CD14-positive monocyte (primary cell): ENCODE data around the gene TYMP. TPM values are rescaled to one million over a fixed set of nuclear protein-coding genes. Genes with fewer than 3 reads are reported as not detected.

Experiments used
- DNase-seq, 3 donors: peaks; one replicate each; pipeline ENCODE4 v3.0.0-alpha.2; 2011 to 2022
- H2AFZ ChIP-seq: 2 replicates; pipeline ENCODE4 v1.6.0; 2012; ENCODE audit warnings: mild to moderate bottlenecking, low read depth, low read length, inconsistent platforms; ENCODE audit not compliant: insufficient read depth, poor library complexity, severe bottlenecking
- H3K27ac ChIP-seq, 2 donors: 1 replicate in 1 of 2; 2 replicates in 1 of 2; pipeline ENCODE4 v1.5.1; 2012 to 2013; ENCODE audit warnings: low read length in 2 of 2, control low read depth in 1 of 2, inconsistent platforms in 1 of 2, low read depth in 1 of 2, mild to moderate bottlenecking in 1 of 2
- H3K27me3 ChIP-seq, 2 donors: one replicate each; pipeline versions ENCODE4 v1.6.0 to v1.6.1; 2011 to 2013; ENCODE audit warnings: low read length in 2 of 2; ENCODE audit not compliant: control insufficient read depth in 2 of 2, insufficient read depth in 2 of 2
- H3K36me3 ChIP-seq, 2 donors: replicated peaks in 1 of 2; 1 replicate in 1 of 2; 2 replicates in 1 of 2; pipeline versions ENCODE4 v1.5.1 to v1.6.1; 2012 to 2013; ENCODE audit warnings: low read length in 2 of 2, control low read depth in 1 of 2, inconsistent platforms in 1 of 2, mild to moderate bottlenecking in 1 of 2; ENCODE audit not compliant: insufficient read depth in 2 of 2, control insufficient read depth in 1 of 2
- H3K4me1 ChIP-seq, 2 donors: 1 replicate in 1 of 2; 2 replicates in 1 of 2; pipeline versions ENCODE4 v1.5.1 to v1.6.1; 2012 to 2013; ENCODE audit warnings: low read length in 2 of 2, control low read depth in 1 of 2, inconsistent platforms in 1 of 2, mild to moderate bottlenecking in 1 of 2, moderate library complexity in 1 of 2; ENCODE audit not compliant: insufficient read depth in 2 of 2, control insufficient read depth in 1 of 2
- H3K4me2 ChIP-seq: replicated peaks from 2 replicates; pipeline ENCODE3; 2012; ENCODE audit warnings: low read length, moderate library complexity, mild to moderate bottlenecking; ENCODE audit not compliant: poor library complexity, severe bottlenecking; ENCODE audit errors: extremely low read depth
- H3K4me3 ChIP-seq, 3 experiments: fragments of 200-600 bp in 1 of 3; sonication (generic) in 1 of 3; replicated peaks in 1 of 3; 1 replicate in 2 of 3; 2 replicates in 1 of 3; pipeline ENCODE4 v1.5.1; 2011 to 2013; ENCODE audit warnings: low read length in 3 of 3, mild to moderate bottlenecking in 3 of 3, control low read depth in 2 of 3, low read depth in 2 of 3, inconsistent platforms in 1 of 3, moderate library complexity in 1 of 3
- H3K79me2 ChIP-seq: 2 replicates; pipeline ENCODE4 v1.6.0; 2012; ENCODE audit warnings: mild to moderate bottlenecking, control low read depth, inconsistent platforms, low read length, moderate library complexity; ENCODE audit not compliant: insufficient read depth
- H3K9ac ChIP-seq: 2 replicates; pipeline ENCODE4 v1.6.0; 2017; ENCODE audit warnings: low read length, mild to moderate bottlenecking; ENCODE audit not compliant: insufficient read depth, poor library complexity, severe bottlenecking
- H3K9me3 ChIP-seq, 2 donors: replicated peaks in 1 of 2; 1 replicate in 1 of 2; 2 replicates in 1 of 2; pipeline versions ENCODE4 v1.5.1 to v1.6.1; 2012 to 2013; ENCODE audit warnings: low read length in 2 of 2, control low read depth in 1 of 2; ENCODE audit not compliant: control insufficient read depth in 1 of 2, insufficient read depth in 1 of 2
- H4K20me1 ChIP-seq: 2 replicates; pipeline ENCODE4 v1.6.0; 2012; ENCODE audit warnings: mild to moderate bottlenecking, low read length, control low read depth, moderate library complexity; ENCODE audit not compliant: insufficient read depth
- H3K27ac Mint-ChIP-seq, 7 donors: one replicate each; pipeline ENCODE4 v1.8.0; 2020; ENCODE audit warnings: mild to moderate bottlenecking in 7 of 7, mixed read lengths in 7 of 7, moderate library complexity in 6 of 7, inconsistent platforms in 2 of 7
- H3K27me3 Mint-ChIP-seq, 3 donors: one replicate each; pipeline ENCODE4 v1.8.0; 2021 to 2022; ENCODE audit warnings: low read depth in 3 of 3, mild to moderate bottlenecking in 3 of 3, mixed read lengths in 3 of 3, moderate library complexity in 3 of 3, inconsistent platforms in 1 of 3
- H3K36me3 Mint-ChIP-seq, 2 donors: one replicate each; pipeline ENCODE4 v1.8.0; 2020; ENCODE audit warnings: mixed read lengths in 2 of 2, inconsistent platforms in 1 of 2, mild to moderate bottlenecking in 1 of 2
- H3K4me1 Mint-ChIP-seq: one replicate; pipeline ENCODE4 v1.8.0; 2020; ENCODE audit warnings: mild to moderate bottlenecking, mixed read lengths
- H3K4me3 Mint-ChIP-seq, 2 donors: one replicate each; pipeline ENCODE4 v1.8.0; 2020; ENCODE audit warnings: mild to moderate bottlenecking in 2 of 2, mixed read lengths in 2 of 2, moderate library complexity in 1 of 2
- H3K9me3 Mint-ChIP-seq, 7 donors: one replicate each; pipeline ENCODE4 v1.8.0; 2020 to 2022; ENCODE audit warnings: mixed read lengths in 7 of 7, mild to moderate bottlenecking in 6 of 7, moderate library complexity in 6 of 7, inconsistent platforms in 2 of 7
- WGBS: methylation state at CpG from one replicate; pipeline ENCODE4 v1.1.5; 2013; ENCODE audit warnings: missing lambda C conversion rate; ENCODE audit not compliant: insufficient coverage; 5-methylcytosine and 5-hydroxymethylcytosine counted together
- intact Hi-C, 2 donors: fragments of 100-400 bp; cut with micrococcal nuclease; formaldehyde crosslinking; loops; one replicate each; pipeline versions ENCODE4 v1.15.0 to v1.15.1; 2023
- polyA plus RNA-seq, 3 donors: library from polyadenylated mRNA; depleted of rRNA in 1 of 3; unstranded in 2 of 3; stranded (reverse) in 1 of 3; fragments of 300-500 nt in 2 of 3; fragments of >200 nt in 1 of 3; fragmentation: Illumina TruSeq in 2 of 3; gene quantifications; 1 replicate in 2 of 3; 2 replicates in 1 of 3; pipeline ENCODE4 v1.2.3, GENCODE V29; 2012 to 2021
- TF ChIP-seq, protein P1 (sequence below): fragments of 200-600 bp; IDR thresholded peaks from one replicate; pipeline ENCODE4 v1.8.0; 2022; ENCODE audit warnings: antibody characterized with exemption, mild to moderate bottlenecking

TYMP gene
- polyA plus RNA-seq, 3 donors: 787 to 994 (median 955) TPM

DNA sequence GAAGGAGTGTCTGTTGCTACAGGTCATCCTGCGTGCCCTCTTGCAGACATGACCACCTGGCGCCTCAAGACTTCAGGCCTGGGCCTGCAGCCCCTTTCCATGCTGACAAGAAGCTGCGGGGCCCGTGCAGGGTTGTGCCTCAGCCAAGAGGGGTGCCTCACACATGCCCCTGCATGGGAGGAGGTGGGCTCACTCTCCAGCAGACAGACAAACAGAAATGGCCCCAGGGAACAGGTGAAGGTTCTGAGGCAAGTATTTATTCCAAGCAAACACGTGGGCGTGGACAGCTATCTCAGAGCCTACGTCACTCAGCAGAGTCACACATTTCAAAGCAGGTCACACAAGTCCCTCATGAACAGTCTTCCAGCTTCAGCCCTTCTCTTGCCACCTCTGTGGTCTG lies 38.8 kb upstream of the TYMP start:
- Mint-ChIP-seq H3K4me1 (peaks cover 3% of the 10 kb centered on the region), H3K4me3 (no peak overlapping the region), H3K36me3 (peaks cover 35 to 59% of the 10 kb centered on the region in 2 donors), H3K27ac (no peak overlapping the region), H3K27me3 (peaks cover 10 to 15% (median 14%) of the 10 kb centered on the region in 3 donors), H3K9me3 (no peaks in the 10 kb centered on the region)
- no peak overlapping the region for H3K27ac ChIP-seq
- intact Hi-C loops: no loop called here
- H3K4me2 ChIP-seq: no peak overlapping the region
- peaks cover 31 to 57% of the 10 kb centered on the region in 2 donors for H3K36me3 ChIP-seq
- no peak overlapping the region for H2AFZ ChIP-seq
- peaks cover 0 to 4% of the 10 kb centered on the region in 2 donors for H3K27me3 ChIP-seq
- no peak for DNase-seq
- H3K9ac ChIP-seq: no peak overlapping the region
- TF ChIP-seq, protein P1, sequence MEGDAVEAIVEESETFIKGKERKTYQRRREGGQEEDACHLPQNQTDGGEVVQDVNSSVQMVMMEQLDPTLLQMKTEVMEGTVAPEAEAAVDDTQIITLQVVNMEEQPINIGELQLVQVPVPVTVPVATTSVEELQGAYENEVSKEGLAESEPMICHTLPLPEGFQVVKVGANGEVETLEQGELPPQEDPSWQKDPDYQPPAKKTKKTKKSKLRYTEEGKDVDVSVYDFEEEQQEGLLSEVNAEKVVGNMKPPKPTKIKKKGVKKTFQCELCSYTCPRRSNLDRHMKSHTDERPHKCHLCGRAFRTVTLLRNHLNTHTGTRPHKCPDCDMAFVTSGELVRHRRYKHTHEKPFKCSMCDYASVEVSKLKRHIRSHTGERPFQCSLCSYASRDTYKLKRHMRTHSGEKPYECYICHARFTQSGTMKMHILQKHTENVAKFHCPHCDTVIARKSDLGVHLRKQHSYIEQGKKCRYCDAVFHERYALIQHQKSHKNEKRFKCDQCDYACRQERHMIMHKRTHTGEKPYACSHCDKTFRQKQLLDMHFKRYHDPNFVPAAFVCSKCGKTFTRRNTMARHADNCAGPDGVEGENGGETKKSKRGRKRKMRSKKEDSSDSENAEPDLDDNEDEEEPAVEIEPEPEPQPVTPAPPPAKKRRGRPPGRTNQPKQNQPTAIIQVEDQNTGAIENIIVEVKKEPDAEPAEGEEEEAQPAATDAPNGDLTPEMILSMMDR: no peak
- no peaks in the 10 kb centered on the region for H4K20me1 ChIP-seq
- H3K4me3 ChIP-seq: no peak overlapping the region
- H3K79me2 ChIP-seq: no peaks in the 10 kb centered on the region
- H3K4me1 ChIP-seq: peaks cover 1 to 3% of the 10 kb centered on the region in 2 donors
- H3K9me3 ChIP-seq: no peaks in the 10 kb centered on the region
- WGBS: 100% methylated on average over 6 of the region's 7 CpGs

DNA sequence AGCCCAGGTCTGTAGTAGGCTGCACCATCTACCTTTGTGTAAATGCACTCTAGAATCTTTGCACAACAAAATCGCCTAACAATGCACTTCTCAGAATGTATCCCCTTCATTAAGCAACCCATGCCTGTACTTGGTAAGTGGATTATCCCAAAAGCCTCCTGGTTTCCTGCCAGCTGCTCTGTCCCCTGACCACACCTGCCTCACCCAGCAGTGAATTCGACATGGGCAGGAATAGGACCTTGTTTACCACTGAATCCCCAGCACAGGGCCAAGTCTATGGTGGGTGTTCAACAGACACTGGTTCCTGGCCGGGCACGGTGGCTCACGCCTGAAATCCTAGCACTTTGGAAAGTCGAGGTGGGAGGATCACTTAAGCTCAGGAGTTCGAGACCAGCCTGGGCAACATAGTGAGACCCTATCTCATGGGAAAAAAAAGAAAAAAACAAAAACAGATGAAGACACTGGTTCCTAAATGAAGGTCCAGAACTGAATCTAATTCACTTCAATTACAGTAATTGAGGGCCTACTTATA lies 38.0 kb upstream of the TYMP start:
- peaks cover 0 to 2% (median 0%) of the 10 kb centered on the region in 7 donors for H3K9me3 Mint-ChIP-seq
- Histone ChIP-seq H3K9me3 (no peaks in the 10 kb centered on the region), H2AFZ (no peak overlapping the region), H3K27me3 (peaks cover 0 to 8% of the 10 kb centered on the region in 2 donors), H3K4me2 (no peak overlapping the region), H3K27ac (no peak overlapping the region), H3K4me1 (peaks cover 8 to 11% of the 10 kb centered on the region in 2 donors), H3K36me3 (peaks cover 31 to 49% of the 10 kb centered on the region in 2 donors), H4K20me1 (no peaks in the 10 kb centered on the region), H3K79me2 (peaks cover 6% of the 10 kb centered on the region), H3K9ac (no peak overlapping the region), H3K4me3 (no peak overlapping the region)
- TF ChIP-seq, protein P1: no peak
- no peak overlapping the region for H3K4me3 Mint-ChIP-seq
- peaks cover 10% of the 10 kb centered on the region for H3K4me1 Mint-ChIP-seq
- intact Hi-C loops: no loop called here
- peaks cover 15 to 17% (median 15%) of the 10 kb centered on the region in 3 donors for H3K27me3 Mint-ChIP-seq
- 100% methylated on average over 5 of the region's 7 CpGs for WGBS
- peaks cover 34 to 52% of the 10 kb centered on the region in 2 donors for H3K36me3 Mint-ChIP-seq
- no peak for DNase-seq
- H3K27ac Mint-ChIP-seq: peak overlapping the region in 2 of 7 donors; percentile 9 to 73
